HG03565 (cell line): Measurements from ENCODE around the gene NME2.
A peak's percentile ranks its signal among the peaks of the same experiment; 100 is the strongest.
"Not testable (repeated sequence)": the region's sequence is repeated elsewhere in the genome, so short reads cannot be mapped to it uniquely, and the experiment has no call there.

ENCODE experiments used
- ATAC-seq: cut with Tn5 transposase; IDR thresholded peaks from one replicate; pipeline ENCODE4 v1.9.1; 2021; ENCODE audit warnings: mild to moderate bottlenecking, moderate library complexity; ENCODE audit not compliant: unreplicated experiment

Gene NME2

DNA sequence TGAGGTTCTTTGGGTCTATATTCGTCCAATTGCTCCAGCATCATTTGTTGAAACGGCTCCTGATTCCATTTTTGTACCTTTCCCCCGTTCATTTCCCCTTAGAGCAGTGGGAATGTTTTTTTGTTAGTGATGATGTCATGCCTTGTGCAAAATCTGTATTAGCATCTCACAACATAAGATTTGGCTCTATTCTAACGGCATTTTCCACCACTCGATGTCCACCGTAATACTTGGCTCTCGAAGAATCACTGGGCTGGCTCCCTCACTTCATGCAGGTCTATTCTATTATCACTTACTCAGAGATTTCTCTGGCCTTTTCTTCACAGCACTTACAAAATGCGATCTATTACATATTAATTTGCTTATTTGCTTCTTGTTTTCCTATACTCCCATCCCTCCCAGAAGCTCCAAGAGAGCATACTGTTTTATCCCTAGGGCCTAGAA, 13.4 kb upstream of the NME2 start:
- peak; percentile 1 for ATAC-seq

GRCh38 chr17:51153210-51154072, 12.8 kb upstream of the NME2 start, which contains the start of gene NME1:
Gene NME1 (plus strand): TSS chr17:51153559. CDS start chr17:51155655, 2,096 bp downstream.
- ATAC-seq, result peak; percentile 87

- no peak for ATAC-seq
Observed at GRCh38 chr17:51154176-51154575, 12.0 kb upstream of the NME2 start.

GRCh38 chr17:51155416-51155815, 10.8 kb upstream of the NME2 start:
- no peak for ATAC-seq

DNA sequence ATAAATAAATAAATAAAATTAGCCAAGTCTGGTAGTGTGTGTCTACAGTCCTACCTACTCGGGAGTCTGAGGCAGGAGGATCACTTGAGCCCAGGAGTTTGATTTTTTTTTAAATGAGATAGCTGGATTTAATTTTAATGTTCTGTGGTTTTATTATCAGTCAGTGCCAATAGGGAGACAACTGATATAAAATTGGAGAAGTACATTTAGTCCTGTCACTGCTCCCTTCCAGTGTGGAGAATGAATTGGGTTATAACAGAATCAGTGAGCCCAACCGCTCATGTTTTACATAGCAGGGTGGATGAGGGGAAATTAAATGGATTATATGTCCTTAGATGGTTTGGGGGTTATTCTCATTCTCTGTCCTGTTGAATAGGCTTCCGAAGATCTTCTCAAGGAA, 6.6 kb upstream of the NME2 start:
- no peak for ATAC-seq

GRCh38 chr17:51161541-51161940, 4.7 kb upstream of the NME2 start:
- ATAC-seq, result no peak

DNA sequence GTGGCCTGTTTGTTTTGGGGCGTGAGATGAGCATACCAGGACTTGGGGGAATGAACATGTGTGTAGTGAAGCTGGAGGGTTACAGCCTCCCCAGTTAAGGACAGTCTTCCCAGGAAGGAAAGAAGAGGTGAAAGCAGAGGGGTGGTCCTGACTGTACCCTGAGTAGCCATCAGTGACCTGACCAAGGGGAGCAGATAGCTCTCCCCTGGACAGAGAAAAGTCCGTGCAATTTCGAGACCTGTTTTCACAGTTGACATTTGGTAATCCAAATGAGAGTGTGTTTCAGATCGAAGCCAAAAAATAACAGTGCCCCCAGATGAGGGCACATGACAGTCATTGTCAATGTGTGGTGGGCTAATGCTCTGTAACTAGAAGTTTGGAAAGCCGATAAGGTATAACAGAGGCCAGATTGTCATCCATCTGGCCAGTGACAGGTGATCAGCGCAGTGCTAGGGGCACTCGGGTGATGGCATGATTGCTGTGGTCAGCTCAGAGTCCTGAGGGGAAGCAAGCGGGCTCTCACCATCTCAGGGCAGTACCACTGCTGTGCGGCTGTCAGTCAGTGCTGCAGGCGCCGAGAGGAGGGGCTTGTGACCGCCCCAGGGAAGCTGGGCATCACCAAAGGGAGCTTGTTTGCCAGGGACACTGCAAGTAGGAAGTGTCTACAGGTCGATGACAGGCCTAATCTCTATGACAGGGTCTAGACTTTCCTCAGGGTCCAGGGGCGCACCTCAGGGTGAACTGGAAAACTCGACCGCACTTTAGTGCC, 1.1 kb upstream of the NME2 start:
- ATAC-seq, result no peak

- ATAC-seq, result no peak
Observed at GRCh38 chr17:51165680-51166197, 472 bp upstream of the NME2 start.

GRCh38 chr17:51166987-51167931, 1.0 kb downstream of the NME2 start:
- ATAC-seq, result peak; percentile 33

DNA sequence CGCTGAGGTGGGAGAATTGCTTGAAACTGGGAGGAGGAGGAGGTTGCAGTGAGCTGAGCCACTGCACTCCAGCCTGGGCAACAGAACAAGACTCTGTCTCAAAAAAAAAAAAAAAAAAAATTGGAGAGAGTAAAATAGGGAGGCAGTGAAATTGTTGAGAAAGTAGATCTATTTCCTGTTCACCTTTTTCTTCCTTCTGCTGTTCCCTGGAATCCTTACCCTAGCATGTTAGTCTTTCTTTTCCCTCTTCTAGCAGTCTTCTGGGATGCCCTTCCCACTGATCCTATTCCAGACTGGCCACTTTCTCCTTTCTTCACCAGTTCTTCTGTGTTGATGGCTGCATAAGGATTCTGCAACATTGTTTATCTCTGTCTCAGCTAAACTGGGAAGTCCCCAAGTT, 3.1 kb downstream of the NME2 start:
- no peak for ATAC-seq

DNA sequence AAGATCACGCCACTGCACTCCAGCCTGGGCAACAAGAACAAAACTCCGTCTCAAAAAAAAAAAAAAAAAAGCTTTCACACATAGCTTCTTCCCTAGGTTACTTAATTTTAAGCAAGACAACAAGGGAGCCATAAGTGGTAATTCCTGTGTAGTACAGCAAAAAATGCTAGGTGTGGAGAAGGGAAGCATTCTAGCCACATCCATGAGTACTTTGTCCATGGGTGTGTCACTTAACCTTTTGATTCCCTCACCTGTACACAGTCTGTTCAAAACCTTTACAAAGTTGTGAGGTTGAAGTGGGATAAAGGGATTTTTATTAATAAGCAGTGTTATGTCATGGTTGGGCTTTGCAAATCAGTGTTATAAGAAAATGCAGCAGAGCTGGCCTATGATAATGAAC, 4.5 kb downstream of the NME2 start:
- no peak for ATAC-seq

DNA sequence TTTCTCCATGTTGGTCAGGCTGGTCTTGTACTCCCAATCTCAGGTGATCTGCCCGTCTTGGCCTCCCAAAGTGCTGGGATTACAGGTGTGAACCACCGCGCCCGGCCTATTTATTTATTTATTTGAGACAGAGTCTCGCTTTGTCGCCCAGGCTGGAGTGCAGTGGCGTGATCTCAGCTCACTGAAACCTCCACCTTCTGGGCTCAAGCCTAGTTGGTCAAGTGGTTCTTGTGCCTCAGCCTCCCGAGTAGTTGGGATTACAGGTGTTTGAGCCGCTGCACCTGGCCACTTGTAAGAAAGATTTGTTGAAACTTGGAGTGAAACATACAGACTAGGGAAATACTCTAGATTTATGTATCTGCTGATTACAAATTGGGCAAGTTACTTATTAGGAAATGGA, 5.8 kb downstream of the NME2 start:
- ATAC-seq, result not testable (repeated sequence)

- ATAC-seq, result no peak
Observed at GRCh38 chr17:51180486-51180885, 14.3 kb downstream of the NME2 start.

DNA sequence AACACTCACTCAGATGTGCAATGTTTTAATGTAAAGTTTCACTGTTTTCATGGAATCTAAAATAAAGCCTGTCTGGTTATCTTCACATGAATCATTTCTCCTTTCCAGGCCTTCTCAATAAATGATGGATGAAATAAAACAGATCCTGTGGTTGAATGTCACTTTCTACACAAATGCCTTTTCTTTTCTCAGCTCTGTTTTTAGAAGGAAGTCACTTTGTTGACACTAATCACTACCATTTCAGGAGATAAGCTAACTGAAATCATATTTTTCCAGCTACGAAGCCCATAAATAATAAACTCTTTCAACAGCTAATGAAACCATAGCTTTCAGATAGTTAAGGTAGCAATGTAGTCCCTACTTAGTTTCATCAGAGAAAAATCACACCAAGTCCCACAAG, 17.9 kb downstream of the NME2 start:
- no peak for ATAC-seq

GRCh38 chr17:51185763-51186332, 19.6 kb downstream of the NME2 start:
- ATAC-seq, result no peak

DNA sequence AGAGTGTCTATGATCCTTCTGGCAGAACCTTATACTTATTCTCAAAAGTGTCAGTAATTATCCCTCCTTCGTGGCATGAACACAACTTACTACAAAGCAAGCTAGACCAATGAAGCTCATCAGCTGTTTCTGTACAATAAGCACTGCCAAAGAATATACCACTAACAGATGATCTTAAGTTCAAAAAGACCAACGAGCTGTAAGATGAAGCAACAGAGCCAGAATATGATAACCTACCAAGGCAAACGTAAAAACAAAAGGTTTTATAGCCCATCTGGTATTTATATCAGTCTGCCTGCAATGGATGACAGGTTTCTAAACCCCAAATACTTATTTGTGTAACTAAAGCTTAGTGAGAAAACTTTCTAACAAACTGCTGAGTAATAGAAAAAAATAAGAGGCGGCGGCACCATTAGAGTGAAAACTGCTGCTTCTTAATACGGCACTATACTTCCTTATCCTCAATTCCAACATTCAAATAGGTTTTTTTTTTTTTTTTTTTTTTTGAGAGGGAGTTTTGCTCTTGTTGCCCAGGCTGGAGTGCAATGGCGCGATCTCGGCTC, 22.1 kb downstream of the NME2 start:
- ATAC-seq, result no peak

GRCh38 chr17:51189162-51189561, 23.0 kb downstream of the NME2 start:
- ATAC-seq, result no peak

DNA sequence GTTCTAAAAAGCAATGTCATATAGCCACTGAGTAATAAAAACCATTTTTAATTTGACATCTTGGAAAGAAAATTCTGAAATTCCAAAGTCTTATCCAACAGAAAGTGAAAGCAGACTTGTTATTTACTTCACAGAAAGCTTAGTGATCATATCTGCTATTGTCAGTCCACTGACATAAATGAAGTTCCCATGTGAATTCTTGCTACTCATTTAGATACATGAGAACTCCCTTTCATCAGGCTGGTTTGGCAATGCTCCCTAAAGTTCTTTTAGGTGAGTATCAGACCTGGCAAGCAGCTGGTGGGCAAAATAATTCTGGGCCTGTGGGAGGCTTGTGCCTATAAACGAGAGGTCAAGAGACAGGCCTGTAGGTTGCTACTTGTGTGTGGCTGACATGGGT, 23.4 kb downstream of the NME2 start:
- ATAC-seq, result no peak

GRCh38 chr17:51191895-51192294, 25.7 kb downstream of the NME2 start:
- no peak for ATAC-seq

- ATAC-seq, result no peak
Observed at GRCh38 chr17:51197754-51198153, 31.5 kb downstream of the NME2 start.
